H9 (cell line): ENCODE measurements around the gene NAXD. TPM values are rescaled to one million over a fixed set of nuclear protein-coding genes. Genes with fewer than 3 reads are reported as not detected.

ENCODE experiments used
- DNase-seq: peaks from one replicate; pipeline ENCODE4 v3.0.0-alpha.2; 2017
- H2AFZ ChIP-seq: one replicate; pipeline ENCODE4 v1.6.1; 2013; ENCODE audit warnings: mild to moderate bottlenecking, low read length, control low read depth, moderate library complexity
- H2AK5ac ChIP-seq: 2 replicates; pipeline ENCODE4 v1.6.1; 2013; ENCODE audit warnings: low read length, control low read depth, mixed read lengths; ENCODE audit not compliant: insufficient read length
- H2BK120ac ChIP-seq: one replicate; pipeline ENCODE4 v1.6.1; 2013; ENCODE audit warnings: low read depth, mild to moderate bottlenecking, low read length, control low read depth, inconsistent platforms; ENCODE audit not compliant: poor library complexity, severe bottlenecking
- H2BK12ac ChIP-seq: 2 replicates; pipeline ENCODE4 v1.6.1; 2013; ENCODE audit warnings: low read length, control low read depth, mixed read lengths, low read depth; ENCODE audit not compliant: insufficient read length
- H2BK15ac ChIP-seq: 2 replicates; pipeline ENCODE4 v1.6.1; 2013; ENCODE audit warnings: low read depth, low read length, control low read depth
- H2BK20ac ChIP-seq: one replicate; pipeline ENCODE4 v1.6.1; 2013; ENCODE audit warnings: low read depth, mild to moderate bottlenecking, low read length, control low read depth, inconsistent platforms; ENCODE audit not compliant: poor library complexity, severe bottlenecking
- H2BK5ac ChIP-seq: 2 replicates; pipeline ENCODE4 v1.6.1; 2013; ENCODE audit warnings: low read length, control low read depth, mixed read lengths; ENCODE audit not compliant: insufficient read length
- H3K14ac ChIP-seq: 2 replicates; pipeline ENCODE4 v1.6.1; 2013; ENCODE audit warnings: low read length, control low read depth; ENCODE audit not compliant: insufficient read depth
- H3K18ac ChIP-seq: 2 replicates; pipeline ENCODE4 v1.6.1; 2013; ENCODE audit warnings: low read depth, mild to moderate bottlenecking, mixed read lengths, low read length, control low read depth; ENCODE audit not compliant: insufficient read length
- H3K23ac ChIP-seq: 2 replicates; pipeline ENCODE4 v1.6.1; 2013; ENCODE audit warnings: low read length, control low read depth, mixed read lengths, low read depth; ENCODE audit not compliant: insufficient read length
- H3K23me2 ChIP-seq: 2 replicates; pipeline ENCODE4 v1.6.1; 2013; ENCODE audit warnings: low read depth, mild to moderate bottlenecking, mixed read lengths, low read length, control low read depth; ENCODE audit not compliant: insufficient read length, poor library complexity, severe bottlenecking
- H3K27ac ChIP-seq: 2 replicates; pipeline ENCODE4 v1.5.1; 2013; ENCODE audit warnings: low read length, control low read depth, mixed read lengths, low read depth; ENCODE audit not compliant: insufficient read length
- H3K27me3 ChIP-seq: 2 replicates; pipeline ENCODE4 v1.6.1; 2013; ENCODE audit warnings: low read length, control low read depth, inconsistent platforms; ENCODE audit not compliant: insufficient read depth
- H3K4ac ChIP-seq: 2 replicates; pipeline ENCODE4 v1.6.1; 2013; ENCODE audit warnings: low read depth, mild to moderate bottlenecking, control low read depth, inconsistent platforms, low read length, moderate library complexity
- H3K4me1 ChIP-seq: 2 replicates; pipeline ENCODE4 v1.6.1; 2013; ENCODE audit warnings: low read length, control low read depth, inconsistent platforms; ENCODE audit not compliant: insufficient read depth
- H3K4me2 ChIP-seq: 2 replicates; pipeline ENCODE4 v1.6.1; 2013; ENCODE audit warnings: low read length, control low read depth, mixed read lengths; ENCODE audit not compliant: insufficient read length, insufficient read depth
- H3K56ac ChIP-seq: 2 replicates; pipeline ENCODE4 v1.6.1; 2013; ENCODE audit warnings: low read depth, mild to moderate bottlenecking, mixed read lengths, low read length, control low read depth; ENCODE audit not compliant: insufficient read length
- H3K79me1 ChIP-seq: 2 replicates; pipeline ENCODE4 v1.6.1; 2013; ENCODE audit warnings: low read depth, mild to moderate bottlenecking, moderate library complexity, low read length, control low read depth, inconsistent platforms; ENCODE audit not compliant: insufficient read depth, poor library complexity, severe bottlenecking
- H3K79me2 ChIP-seq: 2 replicates; pipeline ENCODE4 v1.6.1; 2013; ENCODE audit warnings: low read length, control low read depth, inconsistent platforms; ENCODE audit not compliant: insufficient read depth
- H3K9ac ChIP-seq: 2 replicates; pipeline ENCODE4 v1.6.1; 2013; ENCODE audit warnings: low read length, control low read depth, mixed read lengths; ENCODE audit not compliant: insufficient read length; ENCODE audit errors: extremely low read depth
- H3K9me3 ChIP-seq: one replicate; pipeline ENCODE4 v1.6.1; 2013; ENCODE audit warnings: low read depth, low read length, inconsistent platforms; ENCODE audit not compliant: control insufficient read depth
- H3T11ph ChIP-seq: one replicate; pipeline ENCODE4 v1.6.1; 2013; ENCODE audit warnings: mild to moderate bottlenecking, low read length, control low read depth, inconsistent platforms
- H4K20me1 ChIP-seq: one replicate; pipeline ENCODE4 v1.6.1; 2013; ENCODE audit not compliant: control insufficient read depth, insufficient read length, insufficient read depth
- H4K5ac ChIP-seq: 2 replicates; pipeline ENCODE4 v1.6.1; 2013; ENCODE audit warnings: low read depth, mild to moderate bottlenecking, mixed read lengths, low read length, control low read depth; ENCODE audit not compliant: insufficient read length
- H4K8ac ChIP-seq: replicated peaks from 2 replicates; pipeline ENCODE4 v1.6.1; 2013; ENCODE audit warnings: low read length, control low read depth, mixed read lengths, low read depth; ENCODE audit not compliant: insufficient read length
- H4K91ac ChIP-seq: 2 replicates; pipeline ENCODE4 v1.6.1; 2013; ENCODE audit warnings: low read depth, mild to moderate bottlenecking, moderate library complexity, mixed read lengths, low read length, control low read depth; ENCODE audit not compliant: insufficient read length
- H3K27ac Mint-ChIP-seq, 3 experiments: 2 replicates in 2 of 3; 3 replicates in 1 of 3; pipeline ENCODE4 v1.8.0; 2020 to 2021; ENCODE audit warnings: mixed read lengths in 3 of 3, mild to moderate bottlenecking in 1 of 3, moderate library complexity in 1 of 3
- H3K27me3 Mint-ChIP-seq: 2 replicates; pipeline ENCODE4 v1.8.0; 2021; ENCODE audit warnings: low read depth, mild to moderate bottlenecking, moderate library complexity, mixed read lengths
- H3K36me3 Mint-ChIP-seq, 3 experiments: 2 replicates in 2 of 3; 3 replicates in 1 of 3; pipeline ENCODE4 v1.8.0; 2020 to 2021; ENCODE audit warnings: low read depth in 3 of 3, mixed read lengths in 3 of 3; ENCODE audit not compliant: insufficient read depth in 1 of 3
- H3K4me1 Mint-ChIP-seq, 2 experiments: 2 replicates each; pipeline ENCODE4 v1.8.0; 2020; ENCODE audit warnings: mixed read lengths in 2 of 2
- H3K4me3 Mint-ChIP-seq, 2 experiments: 2 replicates in 1 of 2; 3 replicates in 1 of 2; pipeline ENCODE4 v1.8.0; 2020 to 2021; ENCODE audit warnings: mild to moderate bottlenecking in 2 of 2, mixed read lengths in 2 of 2, moderate library complexity in 1 of 2
- H3K9me3 Mint-ChIP-seq, 2 experiments: 2 replicates in 1 of 2; 3 replicates in 1 of 2; pipeline ENCODE4 v1.8.0; 2020; ENCODE audit warnings: mild to moderate bottlenecking in 2 of 2, mixed read lengths in 2 of 2, moderate library complexity in 1 of 2
- WGBS: extraction: QIAGEN DNeasy Blood & Tissue Kit; methylation state at CpG from one replicate; pipeline ENCODE4 v1.1.7; 2013; ENCODE audit warnings: missing lambda C conversion rate, low lambda C conversion rate, mixed read lengths; ENCODE audit not compliant: insufficient read length; ENCODE audit errors: extremely low coverage; 5-methylcytosine and 5-hydroxymethylcytosine counted together
- total RNA-seq: library from RNA; stranded (reverse); gene quantifications from 2 replicates; pipeline ENCODE4 v1.2.1, GENCODE V29; 2021
- TF ChIP-seq, protein P1 (sequence below): fragments of 200-600 bp; sonication (generic); conservative IDR thresholded peaks from 3 replicates; pipeline ENCODE4 v1.8.0; 2021; ENCODE audit warnings: antibody characterized with exemption, mild to moderate bottlenecking

NAXD gene
- total RNA-seq, 1 experiment from 2014 or later, result 25.5 TPM

DNA sequence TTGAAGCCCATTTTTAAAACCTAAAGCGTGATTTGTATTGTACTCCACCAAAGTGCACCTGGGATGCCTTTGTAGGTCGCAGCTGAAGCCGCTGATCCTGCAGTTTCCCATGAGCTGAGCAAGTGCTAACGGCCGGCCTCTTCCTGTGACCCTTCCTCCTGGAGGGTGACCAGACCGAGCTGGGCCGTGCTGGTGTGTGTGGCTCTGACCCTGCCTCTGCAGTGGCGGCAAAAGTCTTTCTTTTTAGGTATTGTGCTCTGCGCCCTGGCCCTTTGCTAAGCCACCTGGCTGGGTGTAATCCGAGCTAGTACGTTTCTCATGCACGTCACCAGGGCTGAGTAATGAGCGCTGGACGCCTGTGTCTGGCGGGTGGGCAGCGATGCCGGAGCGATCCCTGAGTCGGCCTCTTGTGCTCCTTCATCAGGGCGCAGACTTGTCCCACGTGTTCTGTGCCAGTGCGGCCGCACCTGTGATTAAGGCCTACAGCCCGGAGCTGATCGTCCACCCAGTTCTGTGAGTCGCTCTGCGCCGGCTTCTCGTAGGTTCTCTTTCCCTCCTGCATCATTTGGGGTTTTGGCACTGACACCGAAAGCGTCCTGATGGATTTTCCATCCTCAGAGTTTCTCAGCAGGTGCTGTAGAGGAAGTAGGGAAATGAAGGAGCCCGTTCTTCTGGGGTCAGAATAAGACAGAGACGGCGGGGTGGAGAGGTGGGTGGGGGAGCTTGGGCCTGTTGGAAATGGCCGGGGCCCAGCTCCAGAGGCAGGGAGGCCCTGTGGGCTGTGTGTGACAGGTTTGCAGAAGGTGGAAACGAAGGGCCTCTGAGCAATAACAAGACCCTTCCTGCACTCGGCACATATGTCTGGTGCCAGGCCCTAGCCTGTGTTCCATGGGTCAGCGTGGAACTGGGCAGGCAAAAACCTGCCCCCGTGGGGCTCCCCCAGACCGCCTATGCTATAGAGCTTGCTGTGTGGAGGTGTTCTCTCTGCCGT is 9.7 kb downstream of the NAXD start:
- H3K9ac ChIP-seq, result no peak overlapping the region
- H2BK5ac ChIP-seq, result no peak overlapping the region
- Mint-ChIP-seq H3K27me3 (no peaks in the 10 kb centered on the region), H3K9me3 (no peaks in the 10 kb centered on the region), H3K27ac (peak overlapping the region; percentile 64 to 86 (median 75); a peak in 4 of 7 replicates), H3K4me3 (no peak overlapping the region), H3K4me1 (peaks cover 13 to 16% of the 10 kb centered on the region in 2 experiments), H3K36me3 (peaks cover 8 to 41% (median 41%) of the 10 kb centered on the region in 3 experiments; a peak in 6 of 7 replicates)
- peaks cover 22% of the 10 kb centered on the region; the same call in 1 of the 2 replicates for H3K79me2 ChIP-seq
- TF ChIP-seq, protein P1, sequence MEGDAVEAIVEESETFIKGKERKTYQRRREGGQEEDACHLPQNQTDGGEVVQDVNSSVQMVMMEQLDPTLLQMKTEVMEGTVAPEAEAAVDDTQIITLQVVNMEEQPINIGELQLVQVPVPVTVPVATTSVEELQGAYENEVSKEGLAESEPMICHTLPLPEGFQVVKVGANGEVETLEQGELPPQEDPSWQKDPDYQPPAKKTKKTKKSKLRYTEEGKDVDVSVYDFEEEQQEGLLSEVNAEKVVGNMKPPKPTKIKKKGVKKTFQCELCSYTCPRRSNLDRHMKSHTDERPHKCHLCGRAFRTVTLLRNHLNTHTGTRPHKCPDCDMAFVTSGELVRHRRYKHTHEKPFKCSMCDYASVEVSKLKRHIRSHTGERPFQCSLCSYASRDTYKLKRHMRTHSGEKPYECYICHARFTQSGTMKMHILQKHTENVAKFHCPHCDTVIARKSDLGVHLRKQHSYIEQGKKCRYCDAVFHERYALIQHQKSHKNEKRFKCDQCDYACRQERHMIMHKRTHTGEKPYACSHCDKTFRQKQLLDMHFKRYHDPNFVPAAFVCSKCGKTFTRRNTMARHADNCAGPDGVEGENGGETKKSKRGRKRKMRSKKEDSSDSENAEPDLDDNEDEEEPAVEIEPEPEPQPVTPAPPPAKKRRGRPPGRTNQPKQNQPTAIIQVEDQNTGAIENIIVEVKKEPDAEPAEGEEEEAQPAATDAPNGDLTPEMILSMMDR, result no peak
- H3K18ac ChIP-seq, result no peak overlapping the region
- no peak overlapping the region for H2AFZ ChIP-seq
- H3K4ac ChIP-seq, result no peak overlapping the region
- no peak overlapping the region for H2AK5ac ChIP-seq
- DNase-seq, result no peak
- no peak overlapping the region for H3K27ac ChIP-seq
- no peaks in the 10 kb centered on the region for H3K9me3 ChIP-seq
- peaks cover 10% of the 10 kb centered on the region for H3K79me1 ChIP-seq
- no peaks in the 10 kb centered on the region for H3K23me2 ChIP-seq
- H4K8ac ChIP-seq, result no peak overlapping the region
- WGBS, result no CpG with 5 or more reads among the region's 41 CpGs
- no peak overlapping the region for H3K23ac ChIP-seq
- no peak overlapping the region for H2BK12ac ChIP-seq
- no peak overlapping the region for H4K91ac ChIP-seq
- H2BK15ac ChIP-seq, result no peak overlapping the region
- H4K20me1 ChIP-seq, result no peaks in the 10 kb centered on the region
- H3T11ph ChIP-seq, result no peak overlapping the region
- H3K56ac ChIP-seq, result no peak overlapping the region
- no peaks in the 10 kb centered on the region for H3K4me1 ChIP-seq
- no peak overlapping the region for H2BK120ac ChIP-seq
- H2BK20ac ChIP-seq, result no peak overlapping the region
- no peak overlapping the region for H4K5ac ChIP-seq
- H3K27me3 ChIP-seq, result no peaks in the 10 kb centered on the region
- no peak overlapping the region for H3K4me2 ChIP-seq
- H3K14ac ChIP-seq, result no peak overlapping the region; the same call in 1 of the 2 replicates
